Liver (tissue), 9 donors: Measurements from ENCODE around the gene HOXC10. TPM values are rescaled to one million over a fixed set of nuclear protein-coding genes. Genes with fewer than 3 reads are reported as not detected.

Experiments used
- DNase-seq: peaks from one replicate; pipeline ENCODE4 v3.0.0-alpha.2; 2017; ENCODE audit warnings: low spot score
- H3K27ac ChIP-seq, 2 donors: one replicate each; pipeline ENCODE4 v1.7.0; 2013; ENCODE audit warnings: inconsistent platforms in 2 of 2, low read length in 2 of 2, control low read depth in 1 of 2, low read depth in 1 of 2, mild to moderate bottlenecking in 1 of 2
- H3K27me3 ChIP-seq, 4 donors: one replicate each; pipeline versions ENCODE4 v1.6.1 to v1.7.0; 2013; ENCODE audit warnings: low read length in 3 of 4, inconsistent platforms in 1 of 4, mild to moderate bottlenecking in 1 of 4, moderate library complexity in 1 of 4; ENCODE audit not compliant: control insufficient read depth in 4 of 4, insufficient read depth in 4 of 4
- H3K36me3 ChIP-seq, 4 donors: one replicate each; pipeline versions ENCODE4 v1.6.1 to v1.7.0; 2013; ENCODE audit warnings: low read length in 3 of 4, mild to moderate bottlenecking in 3 of 4, low read depth in 1 of 4, moderate library complexity in 1 of 4; ENCODE audit not compliant: control insufficient read depth in 4 of 4, insufficient read depth in 3 of 4
- H3K4me1 ChIP-seq, 4 donors: one replicate each; pipeline versions ENCODE4 v1.6.1 to v1.7.0; 2013; ENCODE audit warnings: low read length in 3 of 4, mild to moderate bottlenecking in 3 of 4, moderate library complexity in 1 of 4; ENCODE audit not compliant: control insufficient read depth in 4 of 4, insufficient read depth in 4 of 4
- H3K4me3 ChIP-seq, 3 donors: one replicate each; pipeline versions ENCODE4 v1.6.1 to v1.7.0; 2013; ENCODE audit warnings: low read length in 3 of 3, control low read depth in 1 of 3, low read depth in 1 of 3, mild to moderate bottlenecking in 1 of 3
- H3K9ac ChIP-seq, 2 donors: one replicate each; pipeline ENCODE4 v1.7.0; 2013; ENCODE audit warnings: low read length in 2 of 2, mild to moderate bottlenecking in 2 of 2, moderate library complexity in 2 of 2, control low read depth in 1 of 2, low read depth in 1 of 2
- H3K9me3 ChIP-seq, 4 donors: one replicate each; pipeline versions ENCODE4 v1.6.1 to v1.7.0; 2013; ENCODE audit warnings: low read length in 3 of 4; ENCODE audit not compliant: control insufficient read depth in 4 of 4
- ATF3 ChIP-seq: IDR thresholded peaks from 2 replicates; pipeline ENCODE4 v1.6.1; 2016; ENCODE audit warnings: antibody characterized with exemption
- CTCF ChIP-seq: fragments of 150-350 bp; IDR thresholded peaks from 2 replicates; pipeline ENCODE4 v1.5.1; 2017; ENCODE audit warnings: improper control_type of control experiment, low read depth, low read length; ENCODE audit not compliant: missing input control
- EGR1 ChIP-seq, 2 donors: IDR thresholded peaks; 2 replicates each; pipeline ENCODE4 v1.6.1; 2016 to 2018; ENCODE audit warnings: antibody characterized with exemption in 2 of 2, low read depth in 2 of 2
- FOXA1 ChIP-seq: IDR thresholded peaks from 2 replicates; pipeline ENCODE4 v1.6.1; 2016; ENCODE audit warnings: antibody characterized with exemption
- FOXA2 ChIP-seq: IDR thresholded peaks from 2 replicates; pipeline ENCODE4 v1.6.1; 2016; ENCODE audit warnings: antibody characterized with exemption
- GABPA ChIP-seq, 2 donors: IDR thresholded peaks in 1 of 2; conservative IDR thresholded peaks in 1 of 2; 2 replicates each; pipeline ENCODE4 v1.6.1; 2016; ENCODE audit warnings: antibody characterized with exemption in 2 of 2, mild to moderate bottlenecking in 1 of 2, moderate library complexity in 1 of 2
- HNF4A ChIP-seq, 2 donors: conservative IDR thresholded peaks; 2 replicates each; pipeline ENCODE4 v1.6.1; 2016; ENCODE audit warnings: antibody characterized with exemption in 2 of 2, mild to moderate bottlenecking in 2 of 2
- HNF4G ChIP-seq: IDR thresholded peaks from 2 replicates; pipeline ENCODE4 v1.6.1; 2016; ENCODE audit warnings: antibody characterized with exemption
- JUND ChIP-seq, 2 donors: IDR thresholded peaks; 2 replicates each; pipeline ENCODE4 v1.6.1; 2016; ENCODE audit warnings: antibody characterized with exemption in 2 of 2
- MAX ChIP-seq: IDR thresholded peaks from 2 replicates; pipeline ENCODE4 v1.6.1; 2016; ENCODE audit warnings: antibody characterized with exemption
- NR2F2 ChIP-seq: IDR thresholded peaks from 2 replicates; pipeline ENCODE4 v1.6.1; 2016; ENCODE audit warnings: antibody characterized with exemption
- RAD21 ChIP-seq, 2 donors: IDR thresholded peaks; 2 replicates each; pipeline ENCODE4 v1.6.1; 2016; ENCODE audit warnings: antibody characterized with exemption in 2 of 2, mild to moderate bottlenecking in 2 of 2
- REST ChIP-seq: IDR thresholded peaks from 2 replicates; pipeline ENCODE4 v1.6.1; 2016; ENCODE audit warnings: antibody characterized with exemption, mild to moderate bottlenecking
- YY1 ChIP-seq: IDR thresholded peaks from 2 replicates; pipeline ENCODE4 v1.6.1; 2016; ENCODE audit warnings: antibody characterized with exemption, mild to moderate bottlenecking
- WGBS: extraction: QIAGEN DNeasy Blood & Tissue Kit; methylation state at CpG from one replicate; pipeline ENCODE4 v1.1.7; 2013; 5-methylcytosine and 5-hydroxymethylcytosine counted together
- polyA plus RNA-seq, 2 donors: library from polyadenylated mRNA; stranded (reverse) in 1 of 2; unstranded in 1 of 2; fragments of 200-250 nt in 1 of 2; fragments of >200 nt in 1 of 2; fragmentation: Nextera tagmentation in 1 of 2; extraction: Ambion mirVana in 1 of 2; gene quantifications; one replicate each; pipeline versions ENCODE4 v1.2.1 to v1.2.3, GENCODE V29; 2013 to 2015
- total RNA-seq, 2 donors: library from RNA; depleted of rRNA; stranded (reverse); fragments of >200 nt; gene quantifications; one replicate each; pipeline ENCODE4 v1.2.3, GENCODE V29; 2014
- donor health status: healthy.
- donor health status: healthy.
- donor health status: healthy.
- donor health status: healthy.
- donor health status: healthy.

The HOXC10 gene
- total and polyA plus RNA-seq, 4 donors, result not detected

GRCh38 chr12:53944907-53945847, 39.8 kb upstream of the HOXC10 start:
- DNase-seq, result no peak
- Histone ChIP-seq H3K4me3 (no peak overlapping the region), H3K9ac (no peak overlapping the region), H3K27me3 (peaks cover 5 to 36% (median 28%) of the 10 kb centered on the region in 4 donors), H3K27ac (no peak overlapping the region), H3K36me3 (no peaks in the 10 kb centered on the region), H3K4me1 (no peaks in the 10 kb centered on the region), H3K9me3 (no peaks in the 10 kb centered on the region)
- WGBS, result 7% methylated on average over 51 of the region's 51 CpGs
- TF ChIP-seq MAX (no peak), FOXA1 (no peak), REST (no peak), CTCF (no peak), RAD21 (IDR thresholded peaks at IDR 0.05) (no peak), HNF4G (no peak), EGR1 (IDR thresholded peaks at IDR 0.05; ENCODE audit: low read depth in 2 of 2) (no peak), YY1 (no peak), HNF4A (conservative IDR thresholded peaks at IDR 0.05) (no peak), NR2F2 (no peak), JUND (IDR thresholded peaks at IDR 0.05) (no peak), ATF3 (no peak), FOXA2 (no peak), GABPA (IDR thresholded peaks at IDR 0.05 in 1 of 2, conservative IDR thresholded peaks at IDR 0.05 in 1 of 2) (no peak)

- Histone ChIP-seq H3K4me1 (no peaks in the 10 kb centered on the region), H3K27ac (no peak overlapping the region), H3K27me3 (peaks cover 3 to 41% (median 34%) of the 10 kb centered on the region in 4 donors), H3K9ac (no peak overlapping the region), H3K36me3 (no peaks in the 10 kb centered on the region), H3K9me3 (peaks cover 0 to 4% (median 0%) of the 10 kb centered on the region in 4 donors), H3K4me3 (no peak overlapping the region)
- no peak for DNase-seq
- TF ChIP-seq NR2F2 (no peak), YY1 (no peak), MAX (no peak)
Measured at GRCh38 chr12:53947743-53948142, 37.2 kb upstream of the HOXC10 start.
